ENCODE data around the gene RNF166.

DNA sequence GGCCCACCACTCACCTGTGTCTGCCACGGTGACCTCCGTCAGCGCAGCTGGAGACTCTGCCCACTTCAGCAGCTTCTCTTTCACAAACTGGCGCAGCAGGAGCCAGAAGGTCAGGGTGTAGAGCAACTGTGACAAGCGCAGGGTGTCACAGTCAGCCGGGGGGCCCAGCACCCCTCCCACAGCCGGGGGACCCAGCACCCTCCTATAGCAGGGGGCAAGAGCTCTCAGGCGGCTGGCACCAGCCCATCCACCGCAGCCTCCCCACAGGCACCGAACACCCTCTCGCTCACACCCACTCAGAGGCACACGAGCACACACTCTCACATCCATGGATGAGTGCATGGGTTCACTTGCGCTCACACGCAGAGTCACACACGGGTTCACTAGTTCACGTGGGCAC is 28.9 kb upstream of the RNF166 start:
- TF ChIP-seq, protein P1, sequence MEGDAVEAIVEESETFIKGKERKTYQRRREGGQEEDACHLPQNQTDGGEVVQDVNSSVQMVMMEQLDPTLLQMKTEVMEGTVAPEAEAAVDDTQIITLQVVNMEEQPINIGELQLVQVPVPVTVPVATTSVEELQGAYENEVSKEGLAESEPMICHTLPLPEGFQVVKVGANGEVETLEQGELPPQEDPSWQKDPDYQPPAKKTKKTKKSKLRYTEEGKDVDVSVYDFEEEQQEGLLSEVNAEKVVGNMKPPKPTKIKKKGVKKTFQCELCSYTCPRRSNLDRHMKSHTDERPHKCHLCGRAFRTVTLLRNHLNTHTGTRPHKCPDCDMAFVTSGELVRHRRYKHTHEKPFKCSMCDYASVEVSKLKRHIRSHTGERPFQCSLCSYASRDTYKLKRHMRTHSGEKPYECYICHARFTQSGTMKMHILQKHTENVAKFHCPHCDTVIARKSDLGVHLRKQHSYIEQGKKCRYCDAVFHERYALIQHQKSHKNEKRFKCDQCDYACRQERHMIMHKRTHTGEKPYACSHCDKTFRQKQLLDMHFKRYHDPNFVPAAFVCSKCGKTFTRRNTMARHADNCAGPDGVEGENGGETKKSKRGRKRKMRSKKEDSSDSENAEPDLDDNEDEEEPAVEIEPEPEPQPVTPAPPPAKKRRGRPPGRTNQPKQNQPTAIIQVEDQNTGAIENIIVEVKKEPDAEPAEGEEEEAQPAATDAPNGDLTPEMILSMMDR (IDR thresholded peaks at IDR 0.05) = no peak
- TF ChIP-seq POLR2A (IDR thresholded peaks at IDR 0.05) = no peak

Data from lower leg skin (tissue), 3 donors.